Activated T-cell treated with anti-CD3 and anti-CD28 coated beads for 1 hour (primary cell): ENCODE measurements around the gene TMEM72.
A peak's percentile ranks its signal among the peaks of the same experiment; 100 is the strongest.

Source experiments
- DNase-seq: peaks from one replicate; pipeline ENCODE4 v3.0.0-alpha.2; 2020; ENCODE audit warnings: low read depth

The TMEM72 gene

GRCh38 chr10:44968091-44968490 lies 57.0 kb downstream of the TMEM72 start:
- DNase-seq, result no peak

- DNase-seq, result no peak
These were observed 57.6 kb downstream of the TMEM72 start for GRCh38 chr10:44968500-44969400.

- no peak for DNase-seq
These were observed 58.7 kb downstream of the TMEM72 start for GRCh38 chr10:44969854-44970253.

GRCh38 chr10:44970812-44971395 lies 59.8 kb downstream of the TMEM72 start:
- DNase-seq, result no peak

GRCh38 chr10:44971434-44971833 lies 60.3 kb downstream of the TMEM72 start:
- no peak for DNase-seq

GRCh38 chr10:44971935-44972757 lies 61.0 kb downstream of the TMEM72 start:
- DNase-seq, result no peak

- no peak for DNase-seq
These were observed 61.8 kb downstream of the TMEM72 start for GRCh38 chr10:44972874-44973306.

- no peak for DNase-seq
These were observed 62.4 kb downstream of the TMEM72 start for GRCh38 chr10:44973323-44974081.

GRCh38 chr10:44974082-44974627 lies 63.0 kb downstream of the TMEM72 start:
- no peak for DNase-seq

- peak; percentile 60 for DNase-seq
These were observed 63.7 kb downstream of the TMEM72 start for GRCh38 chr10:44974628-44975430.

- DNase-seq, result no peak
These were observed 64.5 kb downstream of the TMEM72 start for GRCh38 chr10:44975431-44976331.

- DNase-seq, result no peak
These were observed 65.4 kb downstream of the TMEM72 start for GRCh38 chr10:44976352-44977198.

- no peak for DNase-seq
These were observed 66.4 kb downstream of the TMEM72 start for GRCh38 chr10:44977287-44978212.

- no peak for DNase-seq
These were observed 67.1 kb downstream of the TMEM72 start for GRCh38 chr10:44978213-44978569.

- DNase-seq, result no peak
These were observed 67.6 kb downstream of the TMEM72 start, which contains the start of gene DEPP1 for GRCh38 chr10:44978570-44979280. Gene DEPP1 (minus strand): TSS chr10:44978809. CDS start chr10:44978030, 779 bp downstream.

GRCh38 chr10:44979281-44980191 lies 68.4 kb downstream of the TMEM72 start:
- no peak for DNase-seq
